ENCODE data around the gene TMEM245. TPM values are rescaled to one million over a fixed set of nuclear protein-coding genes. Genes with fewer than 3 reads are reported as not detected.

TMEM245 gene
- total RNA-seq, 1 experiment from 2014 or later = 59.8 TPM

- H3K4me1 ChIP-seq (ENCODE audit: insufficient read depth, low read length, poor library complexity, severe bottlenecking) = no peaks in the 10 kb centered on the region
- no peaks in the 10 kb centered on the region for H3K27me3 ChIP-seq (replicated peaks; ENCODE audit: insufficient read depth, low read depth, low read length, poor library complexity)
- POLR2A ChIA-PET (ENCODE audit: low non-redundant PET) = no interaction called here
- H3K36me3 ChIP-seq (ENCODE audit: insufficient read depth, low read length, poor library complexity, severe bottlenecking) = no peaks in the 10 kb centered on the region
- no peaks in the 10 kb centered on the region for H3K9me3 ChIP-seq (ENCODE audit: low read depth, low read length, poor library complexity, severe bottlenecking)
- intact Hi-C loops (cut with micrococcal nuclease; ENCODE audit: unreplicated experiment) = no loop called here
- H3K4me3 ChIP-seq (ENCODE audit: low read depth, low read length, poor library complexity, severe bottlenecking) = no peak overlapping the region
- BruUV-seq (replicated peaks) = no TSS peak
- no peak overlapping the region for H3K27ac ChIP-seq (ENCODE audit: low read depth, low read length, poor library complexity, severe bottlenecking)
- CTCF ChIA-PET = no interaction called here
- TF ChIP-seq, protein P1, sequence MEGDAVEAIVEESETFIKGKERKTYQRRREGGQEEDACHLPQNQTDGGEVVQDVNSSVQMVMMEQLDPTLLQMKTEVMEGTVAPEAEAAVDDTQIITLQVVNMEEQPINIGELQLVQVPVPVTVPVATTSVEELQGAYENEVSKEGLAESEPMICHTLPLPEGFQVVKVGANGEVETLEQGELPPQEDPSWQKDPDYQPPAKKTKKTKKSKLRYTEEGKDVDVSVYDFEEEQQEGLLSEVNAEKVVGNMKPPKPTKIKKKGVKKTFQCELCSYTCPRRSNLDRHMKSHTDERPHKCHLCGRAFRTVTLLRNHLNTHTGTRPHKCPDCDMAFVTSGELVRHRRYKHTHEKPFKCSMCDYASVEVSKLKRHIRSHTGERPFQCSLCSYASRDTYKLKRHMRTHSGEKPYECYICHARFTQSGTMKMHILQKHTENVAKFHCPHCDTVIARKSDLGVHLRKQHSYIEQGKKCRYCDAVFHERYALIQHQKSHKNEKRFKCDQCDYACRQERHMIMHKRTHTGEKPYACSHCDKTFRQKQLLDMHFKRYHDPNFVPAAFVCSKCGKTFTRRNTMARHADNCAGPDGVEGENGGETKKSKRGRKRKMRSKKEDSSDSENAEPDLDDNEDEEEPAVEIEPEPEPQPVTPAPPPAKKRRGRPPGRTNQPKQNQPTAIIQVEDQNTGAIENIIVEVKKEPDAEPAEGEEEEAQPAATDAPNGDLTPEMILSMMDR (conservative IDR thresholded peaks at IDR 0.05; ENCODE audit: low read depth, low read length) = no peak
- no peak for TF ChIP-seq EZH2 (IDR thresholded peaks at IDR 0.05; ENCODE audit: borderline replicate concordance, low read depth, low read length, poor library complexity, severe bottlenecking)
- no peak for DNase-seq (ENCODE audit: low spot score)
Observed at GRCh38 chr9:109027176-109027575, 92.6 kb downstream of the TMEM245 start.

DNA sequence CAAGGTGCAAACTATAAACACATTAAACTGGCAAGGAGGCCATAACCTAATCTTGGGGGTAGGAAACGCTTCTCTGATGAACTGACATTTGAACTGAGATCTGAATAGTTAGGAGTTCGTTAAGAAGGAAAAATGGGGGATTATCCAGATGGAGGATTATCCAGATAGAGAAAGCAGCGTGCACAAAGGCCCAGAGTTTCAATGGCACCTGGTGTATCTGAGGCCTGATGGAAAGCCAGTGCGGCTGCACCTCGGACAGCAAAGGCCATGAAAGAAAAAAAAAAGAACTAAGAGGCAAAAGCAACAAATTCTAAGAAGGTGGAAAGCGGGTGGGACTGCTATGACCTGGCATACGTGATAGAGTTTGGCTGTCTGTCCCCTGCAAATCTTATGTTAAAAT is 93.4 kb downstream of the TMEM245 start:
- H3K4me3 ChIP-seq (ENCODE audit: low read depth, low read length, poor library complexity, severe bottlenecking) = no peak overlapping the region
- CTCF ChIA-PET = no interaction called here

DNA sequence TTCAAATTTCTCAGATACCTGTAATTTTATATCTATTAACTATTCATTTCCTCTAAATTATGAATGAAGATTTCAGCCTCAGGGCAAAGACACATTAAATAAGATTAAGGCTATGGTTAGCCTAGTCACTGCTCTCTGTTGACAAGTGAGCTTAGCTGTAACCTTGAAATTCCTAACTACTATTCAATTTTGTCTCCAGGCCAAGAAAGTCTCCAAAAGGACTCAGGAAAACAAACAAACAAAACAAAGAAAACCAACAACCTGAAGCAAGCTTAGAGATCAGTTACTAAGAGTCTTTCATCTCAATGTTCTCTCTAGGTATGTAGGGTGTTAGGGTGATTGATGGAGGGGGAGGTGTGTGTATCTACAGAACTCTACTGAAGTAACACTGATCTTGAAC is 96.9 kb downstream of the TMEM245 start:
- peaks cover 14% of the 10 kb centered on the region for H3K4me1 ChIP-seq (ENCODE audit: insufficient read depth, low read length, poor library complexity, severe bottlenecking)
- intact Hi-C loops (cut with micrococcal nuclease; ENCODE audit: unreplicated experiment) = no loop called here
- ChIA-PET CTCF (no interaction called here), POLR2A (ENCODE audit: low non-redundant PET) (no interaction called here)
- H3K4me3 ChIP-seq (ENCODE audit: low read depth, low read length, poor library complexity, severe bottlenecking) = no peak overlapping the region
- no peak for TF ChIP-seq EZH2 (IDR thresholded peaks at IDR 0.05; ENCODE audit: borderline replicate concordance, low read depth, low read length, poor library complexity, severe bottlenecking)
- TF ChIP-seq, protein P1 (conservative IDR thresholded peaks at IDR 0.05; ENCODE audit: low read depth, low read length) = no peak
- peaks cover 7% of the 10 kb centered on the region for H3K36me3 ChIP-seq (ENCODE audit: insufficient read depth, low read length, poor library complexity, severe bottlenecking)
- DNase-seq (ENCODE audit: low spot score) = no peak
- H3K27ac ChIP-seq (ENCODE audit: low read depth, low read length, poor library complexity, severe bottlenecking) = no peak overlapping the region
- H3K9me3 ChIP-seq (ENCODE audit: low read depth, low read length, poor library complexity, severe bottlenecking) = no peaks in the 10 kb centered on the region
- no peaks in the 10 kb centered on the region for H3K27me3 ChIP-seq (replicated peaks; ENCODE audit: insufficient read depth, low read depth, low read length, poor library complexity)
- no TSS peak for BruUV-seq (replicated peaks)

More for the DNA sequence above, 93.4 kb downstream of the TMEM245 start:
- Histone ChIP-seq H3K4me1 (ENCODE audit: insufficient read depth, low read length, poor library complexity, severe bottlenecking) (no peaks in the 10 kb centered on the region), H3K36me3 (ENCODE audit: insufficient read depth, low read length, poor library complexity, severe bottlenecking) (no peaks in the 10 kb centered on the region), H3K27ac (ENCODE audit: low read depth, low read length, poor library complexity, severe bottlenecking) (no peak overlapping the region), H3K9me3 (ENCODE audit: low read depth, low read length, poor library complexity, severe bottlenecking) (no peaks in the 10 kb centered on the region), H3K27me3 (replicated peaks; ENCODE audit: insufficient read depth, low read depth, low read length, poor library complexity) (no peaks in the 10 kb centered on the region)
- POLR2A ChIA-PET (ENCODE audit: low non-redundant PET) = interaction anchor here (0.5 to 0.6 kb wide), 2 partner anchors 15 to 16 kb away, joined by 3 to 7 read pairs; no protein-coding TSS in a partner anchor
- no peak for DNase-seq (ENCODE audit: low spot score)
- intact Hi-C loops (cut with micrococcal nuclease; ENCODE audit: unreplicated experiment) = no loop called here
- BruUV-seq (replicated peaks) = no TSS peak
- TF ChIP-seq, protein P1 (conservative IDR thresholded peaks at IDR 0.05; ENCODE audit: low read depth, low read length) = no peak
- no peak for TF ChIP-seq EZH2 (IDR thresholded peaks at IDR 0.05; ENCODE audit: borderline replicate concordance, low read depth, low read length, poor library complexity, severe bottlenecking)
